GM18873 (cell line): ENCODE measurements around the gene MPC2.
"Not testable (repeated sequence)": the region's sequence is repeated elsewhere in the genome, so short reads cannot be mapped to it uniquely, and the experiment has no call there.

ENCODE experiments used
- ATAC-seq: cut with Tn5 transposase; IDR thresholded peaks from one replicate; pipeline ENCODE4 v1.9.1; 2021; ENCODE audit warnings: mild to moderate bottlenecking, moderate library complexity, moderate number of reproducible peaks; ENCODE audit not compliant: unreplicated experiment, low FRiP score

The MPC2 gene

DNA sequence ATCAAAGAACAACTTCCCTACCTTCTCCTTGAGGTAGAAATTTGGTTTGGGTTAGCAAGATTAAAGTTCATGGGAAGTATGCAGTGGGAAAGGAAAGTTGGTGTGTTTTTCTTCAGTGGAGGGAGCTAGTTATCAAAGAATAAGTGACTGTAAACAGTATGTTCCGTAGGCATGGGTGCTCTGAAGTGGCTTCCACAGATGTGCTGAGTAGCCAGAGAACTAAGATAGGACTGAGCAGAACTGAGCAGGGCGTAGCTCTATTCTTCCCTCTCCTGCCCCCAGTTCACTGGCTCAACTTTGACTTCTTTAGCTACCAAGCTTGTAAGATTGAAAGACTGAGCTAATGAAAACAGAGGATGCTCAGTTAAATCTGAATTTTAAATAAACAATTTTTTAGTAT is 26.3 kb downstream of the MPC2 start:
- no peak for ATAC-seq

DNA sequence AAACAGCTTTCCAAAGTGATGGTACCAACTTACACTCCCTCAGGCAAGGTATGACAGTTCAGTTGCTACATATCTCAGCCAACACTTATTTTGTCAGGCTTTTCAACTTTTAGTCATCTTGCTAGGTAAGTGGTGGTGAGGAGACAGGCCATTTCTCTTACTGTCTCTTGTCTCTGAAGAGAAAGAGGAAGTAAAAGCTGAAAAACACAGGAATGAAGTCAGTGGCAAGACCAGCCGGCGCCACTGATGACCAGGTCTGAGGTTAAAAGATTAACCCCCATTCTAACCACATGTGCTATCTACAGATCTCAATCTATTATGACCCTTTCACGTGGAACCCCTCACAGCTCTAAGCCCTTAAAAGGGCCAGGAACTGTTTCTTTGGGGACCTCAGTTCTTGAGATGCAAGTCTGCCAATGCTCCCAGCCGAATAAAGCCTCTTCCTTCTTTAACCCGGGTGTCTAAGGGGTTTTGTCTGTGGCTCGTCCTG is 27.1 kb downstream of the MPC2 start:
- no peak for ATAC-seq

DNA sequence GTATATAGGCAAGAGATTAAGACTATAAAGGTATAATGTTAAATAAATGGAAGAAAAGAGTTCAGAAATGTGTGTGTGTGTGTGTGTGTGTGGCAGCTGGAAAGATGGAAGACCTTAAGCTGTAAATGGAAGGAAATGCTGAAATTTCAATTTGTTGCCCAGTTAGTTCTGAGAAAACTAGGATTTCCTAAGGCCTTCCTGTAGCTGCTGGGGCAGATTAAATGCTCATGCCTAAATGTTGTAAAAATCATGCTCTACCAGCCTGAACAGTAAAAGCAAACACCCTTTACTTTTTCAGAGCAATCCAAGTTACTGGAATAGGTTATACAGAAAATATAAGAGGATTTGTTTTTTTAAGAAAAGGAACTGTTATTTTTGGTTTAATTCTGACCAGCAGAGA is 31.2 kb downstream of the MPC2 start:
- ATAC-seq, result no peak

DNA sequence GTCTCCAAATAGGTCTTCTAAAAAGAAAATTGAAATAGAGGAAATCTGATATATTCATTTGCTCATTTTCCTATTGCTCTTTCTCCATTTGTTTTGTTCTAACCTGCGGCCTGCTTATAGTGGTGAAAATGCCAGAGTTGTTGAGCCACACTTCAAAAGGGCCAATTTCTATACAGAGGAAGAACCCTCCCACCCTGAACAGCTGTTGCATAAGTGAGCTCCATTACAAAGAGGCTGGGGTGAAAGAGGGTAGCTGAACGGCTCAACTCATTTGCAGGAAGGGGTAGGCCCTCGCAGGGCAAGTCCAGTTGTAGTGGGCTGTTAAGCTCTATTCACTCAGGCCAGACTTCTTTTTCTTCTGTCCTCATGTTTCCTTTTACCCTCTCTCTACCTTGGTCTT is 31.7 kb downstream of the MPC2 start:
- no peak for ATAC-seq

DNA sequence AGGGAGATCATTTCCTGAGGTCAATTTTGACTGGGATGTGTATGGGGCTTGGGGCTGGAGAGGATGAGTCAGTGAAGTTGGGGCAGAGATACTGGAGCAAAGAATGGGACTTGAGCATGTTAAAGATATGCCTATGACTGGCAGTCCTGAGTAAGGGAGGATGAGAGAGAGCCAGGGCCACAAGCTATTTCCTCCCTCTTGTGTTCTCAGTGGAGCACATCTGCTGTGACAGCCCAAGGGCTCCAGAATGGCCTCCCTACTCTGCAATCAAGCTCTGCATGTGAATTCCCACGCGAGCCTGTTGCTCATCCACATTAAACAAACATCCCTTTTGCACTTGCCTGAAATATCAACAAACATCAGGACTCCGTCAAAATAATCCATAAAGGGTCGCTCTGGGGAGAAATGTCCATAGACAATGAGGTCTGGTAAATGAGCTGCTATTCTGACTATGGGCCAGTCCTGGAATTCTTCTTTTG is 32.2 kb downstream of the MPC2 start:
- no peak for ATAC-seq

DNA sequence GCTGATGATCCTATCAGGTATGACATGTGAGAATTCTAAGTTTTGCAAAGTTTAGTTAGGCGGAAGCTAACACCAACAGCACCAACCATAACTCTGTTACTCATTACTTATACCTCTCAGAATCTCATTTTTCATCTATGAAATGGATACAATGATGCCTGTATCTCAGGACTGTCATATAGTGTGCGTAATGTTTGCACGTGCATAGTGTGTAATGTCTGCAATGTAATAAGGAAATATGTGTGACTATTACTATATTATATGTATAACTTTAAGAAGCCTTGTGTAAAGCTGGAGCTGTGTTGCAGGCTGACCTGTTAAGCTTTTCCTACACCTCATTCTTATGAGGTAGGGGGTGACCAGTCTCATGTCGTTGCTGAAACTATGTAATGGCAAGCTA is 36.0 kb downstream of the MPC2 start:
- ATAC-seq, result no peak

DNA sequence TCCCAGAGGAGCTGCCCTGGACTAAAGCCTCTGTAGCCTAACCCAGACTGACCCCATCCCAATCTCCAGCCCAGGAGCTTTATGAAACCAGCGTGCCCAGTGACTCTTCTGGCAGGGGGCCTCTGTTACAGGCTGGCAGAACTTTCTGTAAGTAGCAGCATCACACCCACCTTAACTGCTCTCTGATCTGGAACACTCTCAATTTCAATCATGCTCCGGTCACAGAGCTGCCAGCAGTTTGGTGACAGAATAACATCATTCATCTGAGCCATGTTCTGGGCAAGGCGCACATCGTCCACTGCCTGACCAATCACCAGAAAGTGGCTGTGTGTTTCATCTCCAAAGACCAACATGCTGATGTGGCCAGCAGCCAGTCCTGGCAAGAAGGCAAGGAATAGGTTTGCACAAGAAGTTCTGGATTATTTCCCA is 37.6 kb downstream of the MPC2 start:
- ATAC-seq, result peak; percentile 76

DNA sequence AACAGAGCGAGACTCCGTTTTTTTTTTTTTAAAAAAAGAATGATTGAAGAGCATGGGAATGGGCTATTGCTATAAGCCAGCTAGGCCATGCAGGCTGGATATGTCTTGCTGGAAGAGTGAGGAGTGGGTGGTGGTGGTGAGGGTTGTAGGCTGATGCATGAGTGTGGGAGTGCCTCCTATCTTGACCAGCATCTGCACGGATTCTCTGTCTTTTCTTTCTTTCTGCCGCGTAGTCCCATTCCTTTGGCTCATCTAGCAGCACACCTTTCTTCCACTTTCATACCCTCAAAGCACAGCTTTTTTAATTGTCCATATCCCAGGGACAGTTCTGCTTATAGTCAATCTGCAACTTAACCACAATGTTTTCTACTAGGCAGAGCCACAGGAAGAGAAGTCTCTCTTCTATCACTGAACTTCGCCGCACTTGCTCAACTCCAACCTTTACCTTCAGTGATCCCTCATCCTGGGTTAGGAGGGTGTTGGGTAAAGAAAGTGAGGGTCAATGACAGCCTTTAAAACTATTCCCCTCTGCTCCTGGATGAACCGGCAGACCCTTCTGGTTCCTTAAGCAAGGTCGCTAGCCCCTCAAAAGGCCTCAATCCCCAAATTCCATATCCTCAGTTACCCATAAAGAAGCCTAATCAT is 38.2 kb downstream of the MPC2 start:
- ATAC-seq, result no peak

DNA sequence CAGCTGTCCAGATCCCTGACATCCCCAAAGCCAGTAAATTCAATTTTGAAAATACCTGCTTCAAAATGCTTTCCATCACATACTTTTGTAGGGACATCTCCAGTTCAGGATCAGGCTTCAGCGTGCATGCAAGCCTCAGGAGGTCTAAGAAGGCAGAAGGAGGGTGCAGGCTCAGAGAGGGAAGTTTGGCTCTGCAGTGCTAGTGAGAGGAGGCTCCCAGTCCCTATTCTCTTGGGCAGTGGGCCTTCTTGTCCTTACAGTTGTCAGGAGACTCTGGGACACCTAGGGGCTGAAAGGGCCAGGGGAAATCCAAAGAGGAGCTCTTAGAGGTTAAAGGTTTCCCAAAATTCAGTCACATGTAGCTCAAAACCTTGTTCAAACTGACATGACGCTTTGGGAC is 43.1 kb downstream of the MPC2 start:
- ATAC-seq, result no peak

DNA sequence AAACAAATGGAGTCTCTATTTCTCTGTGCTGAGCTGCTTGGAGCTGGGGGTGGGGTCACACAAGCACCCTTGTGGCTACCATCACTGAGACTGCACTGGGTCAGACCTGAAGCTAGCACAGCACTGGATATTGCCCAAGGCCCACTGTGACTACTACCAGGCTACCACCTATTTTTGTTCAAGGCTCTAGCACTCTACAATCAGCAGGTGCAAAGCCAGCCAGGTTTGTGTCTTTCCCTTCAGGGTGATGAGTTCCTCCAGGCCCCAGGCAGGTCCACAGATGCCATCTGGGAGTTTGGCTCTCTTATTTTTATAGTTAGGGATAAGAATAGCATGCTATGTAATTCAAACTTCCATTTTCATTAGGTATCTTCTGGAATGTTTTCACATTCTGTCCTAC is 46.5 kb downstream of the MPC2 start:
- ATAC-seq, result no peak

DNA sequence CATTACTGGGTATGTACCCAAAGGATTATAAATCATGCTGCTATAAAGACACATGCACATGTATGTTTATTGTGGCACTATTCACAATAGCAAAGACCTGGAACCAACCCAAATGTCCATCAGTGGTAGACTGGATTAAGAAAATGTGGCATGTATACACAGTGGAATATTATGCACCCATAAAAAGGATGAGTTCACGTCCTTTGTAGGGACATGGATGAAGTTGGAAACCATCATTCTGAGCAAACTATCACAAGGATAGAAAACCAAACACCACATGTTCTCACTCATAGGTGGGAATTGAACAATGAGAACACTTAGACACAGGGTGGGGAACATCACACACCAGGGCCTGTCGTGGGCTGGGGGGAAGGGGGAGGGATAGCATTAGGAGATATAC is 49.7 kb downstream of the MPC2 start:
- ATAC-seq, result not testable (repeated sequence)

DNA sequence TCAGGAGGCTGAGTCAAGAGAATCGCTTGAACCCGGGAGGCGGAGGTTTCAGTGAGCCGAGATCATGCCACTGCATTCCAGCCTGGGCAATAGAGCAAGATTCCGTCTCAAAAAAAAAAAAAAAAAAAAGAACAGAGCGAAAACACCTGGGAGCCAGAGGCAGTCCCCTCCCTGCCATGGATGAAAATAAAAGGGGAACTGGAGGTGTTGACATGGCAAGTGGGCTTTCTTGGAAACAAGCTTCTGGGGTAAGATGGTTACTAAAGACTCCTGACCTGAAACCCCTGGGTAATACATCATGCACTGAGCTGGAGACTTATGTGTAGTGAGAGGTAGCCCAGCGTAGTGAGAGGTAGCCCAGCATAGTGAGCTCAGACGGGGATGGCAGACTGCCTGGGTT is 54.5 kb downstream of the MPC2 start:
- ATAC-seq, result no peak

DNA sequence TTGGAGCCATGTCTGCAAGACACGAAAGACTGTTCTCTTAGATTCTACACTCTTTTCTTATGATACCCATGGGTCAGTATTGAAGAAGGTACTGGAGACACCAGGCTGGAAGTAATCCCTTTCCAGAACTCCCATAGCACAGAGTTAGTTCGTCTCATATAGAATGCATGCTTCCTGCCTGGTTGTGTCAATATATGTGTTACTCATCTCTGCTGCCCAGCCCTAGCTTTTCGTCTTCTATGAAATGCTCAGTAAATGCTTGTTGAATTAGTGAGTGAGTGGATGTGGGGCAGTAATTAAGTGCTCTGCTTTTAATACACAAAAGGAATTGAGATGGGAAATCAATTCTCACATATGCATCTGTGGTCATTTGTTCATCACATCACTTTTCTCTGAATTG is 55.1 kb downstream of the MPC2 start:
- no peak for ATAC-seq

DNA sequence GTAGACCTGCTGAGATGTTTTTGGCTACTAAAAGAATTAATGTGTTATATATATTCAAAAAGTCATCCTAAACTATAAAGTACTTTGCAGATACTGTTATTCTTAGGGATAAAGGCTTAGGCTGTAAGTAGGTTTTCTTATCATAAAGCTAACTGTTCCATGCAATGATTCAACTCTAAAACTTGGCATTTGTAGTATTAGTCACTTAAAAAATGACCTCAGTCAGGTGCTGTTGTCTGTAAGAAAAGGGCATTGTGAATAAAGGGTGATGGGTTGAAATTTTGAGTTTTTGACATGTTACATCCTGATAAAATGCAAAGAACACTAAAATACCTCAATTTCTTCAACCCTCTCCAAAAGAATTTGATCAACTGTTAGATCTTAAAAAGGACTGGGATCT is 55.8 kb downstream of the MPC2 start:
- ATAC-seq, result no peak

DNA sequence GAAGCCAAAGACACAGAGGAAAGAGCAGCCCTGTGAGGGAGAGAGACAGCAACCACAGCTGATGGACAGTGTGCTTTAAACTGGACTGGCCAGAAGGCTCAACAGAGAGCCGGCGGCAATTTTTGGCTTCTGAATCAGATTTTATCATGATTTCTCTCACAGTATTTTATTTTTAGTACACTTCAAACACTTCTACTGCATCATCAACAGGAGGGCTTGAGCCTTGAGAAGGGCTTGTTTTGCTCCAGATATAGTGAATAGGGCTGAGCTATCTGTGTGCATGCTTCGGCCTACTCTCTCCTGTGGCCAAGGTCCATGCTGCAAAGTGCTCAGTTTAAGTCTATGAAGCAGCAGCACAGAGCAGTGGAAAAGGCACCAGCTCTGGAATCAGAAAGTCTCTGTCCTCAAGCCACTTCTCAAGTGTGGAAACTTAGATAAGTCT is 56.3 kb downstream of the MPC2 start:
- ATAC-seq, result no peak

DNA sequence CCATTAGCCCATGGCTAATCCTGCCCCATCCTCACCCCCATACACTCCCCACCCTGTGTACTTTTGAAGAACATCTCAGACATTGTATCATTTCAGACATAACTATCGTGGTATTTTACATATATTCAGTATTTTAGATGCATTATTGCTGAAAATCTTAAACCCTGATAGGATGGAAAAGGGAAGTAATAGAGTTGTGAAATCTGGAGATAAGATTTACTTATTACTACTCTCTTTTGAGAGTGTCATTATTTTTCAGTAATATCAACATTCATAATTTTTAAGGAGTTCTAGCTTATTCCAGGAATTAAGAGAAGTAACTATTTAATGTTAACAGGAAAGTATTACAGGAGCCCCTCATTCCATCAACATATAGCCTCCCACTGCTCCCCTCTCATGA is 57.4 kb downstream of the MPC2 start:
- ATAC-seq, result no peak

DNA sequence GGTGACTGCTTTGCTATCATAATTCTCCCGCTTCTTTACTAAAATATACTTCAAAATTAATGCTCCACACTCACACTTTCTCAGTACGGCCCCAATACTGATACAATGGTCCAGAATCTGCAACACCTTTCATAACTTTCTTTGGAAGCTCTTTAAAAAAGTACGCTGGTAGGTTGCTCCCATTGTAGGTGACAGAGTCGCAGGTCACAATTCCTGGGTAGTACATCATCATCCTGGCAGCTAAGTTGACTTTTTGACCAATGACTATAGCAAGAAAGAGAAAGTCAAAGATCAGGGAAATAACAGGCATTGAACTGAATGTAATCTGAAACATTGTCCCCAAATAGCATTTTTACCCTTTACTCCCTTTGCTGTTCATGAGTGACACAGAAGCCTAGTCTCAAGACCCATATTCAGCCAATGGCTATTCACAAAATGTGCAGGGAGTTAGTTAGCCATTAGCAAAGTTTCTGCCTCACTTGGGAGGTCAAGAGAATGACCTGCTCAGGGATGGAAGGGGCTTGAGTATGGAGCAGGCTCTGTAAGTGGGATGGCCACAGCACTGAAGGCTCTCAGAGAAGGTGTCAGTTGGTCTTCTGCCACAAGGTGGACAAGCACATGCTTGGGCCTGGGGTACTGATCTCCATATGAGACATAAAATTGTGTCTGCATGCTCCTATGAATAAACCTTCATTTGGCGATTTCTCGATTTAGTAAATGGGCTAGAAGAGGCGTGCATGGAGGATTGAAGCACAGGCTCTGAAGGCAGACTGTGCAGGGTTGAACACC is 58.3 kb downstream of the MPC2 start:
- no peak for ATAC-seq

DNA sequence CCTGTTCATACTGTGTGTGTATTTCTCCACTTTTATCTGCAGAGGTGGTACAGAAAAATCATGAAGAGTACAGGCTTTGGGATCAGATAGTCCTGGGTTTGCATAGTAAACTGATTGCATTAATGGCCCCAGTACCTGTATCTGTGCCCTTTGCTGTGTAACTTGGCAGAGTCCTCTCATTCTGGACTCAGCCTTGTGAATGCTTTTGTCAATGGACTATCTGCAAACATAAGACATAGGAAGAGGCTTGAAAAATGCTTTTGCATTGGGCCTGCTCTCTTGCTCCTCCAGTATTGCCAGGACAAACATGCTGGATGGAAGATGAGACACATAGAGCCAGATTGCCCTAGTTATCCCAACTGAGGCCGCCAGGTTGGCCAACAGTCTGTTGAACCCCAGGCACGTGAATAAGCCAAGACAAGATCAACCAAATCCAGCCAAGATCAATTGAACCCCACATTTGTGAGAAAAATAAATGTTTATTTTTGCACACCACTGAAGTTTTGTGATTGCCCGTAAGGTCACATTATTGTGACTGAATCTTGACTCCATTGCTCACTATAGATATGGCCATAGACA is 60.2 kb downstream of the MPC2 start:
- ATAC-seq, result no peak

DNA sequence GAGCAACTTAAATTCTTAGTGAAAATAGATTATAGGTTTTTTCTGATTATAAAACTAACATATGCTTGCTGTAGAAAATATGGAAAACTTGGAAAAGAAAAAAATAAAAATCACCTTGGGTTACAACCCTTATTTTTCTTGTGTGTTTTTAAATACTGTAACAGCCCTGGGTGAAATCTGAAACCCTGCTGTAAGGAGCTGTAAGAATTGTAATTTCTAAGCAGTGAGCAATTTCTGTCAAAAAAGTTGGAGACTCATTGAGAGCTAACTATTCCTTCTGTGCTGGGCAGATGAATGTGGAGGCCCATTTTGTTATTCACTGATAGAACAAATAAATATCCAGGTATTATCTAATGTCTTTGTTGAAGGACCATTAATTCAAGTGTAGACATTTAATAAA is 65.5 kb downstream of the MPC2 start:
- ATAC-seq, result no peak

DNA sequence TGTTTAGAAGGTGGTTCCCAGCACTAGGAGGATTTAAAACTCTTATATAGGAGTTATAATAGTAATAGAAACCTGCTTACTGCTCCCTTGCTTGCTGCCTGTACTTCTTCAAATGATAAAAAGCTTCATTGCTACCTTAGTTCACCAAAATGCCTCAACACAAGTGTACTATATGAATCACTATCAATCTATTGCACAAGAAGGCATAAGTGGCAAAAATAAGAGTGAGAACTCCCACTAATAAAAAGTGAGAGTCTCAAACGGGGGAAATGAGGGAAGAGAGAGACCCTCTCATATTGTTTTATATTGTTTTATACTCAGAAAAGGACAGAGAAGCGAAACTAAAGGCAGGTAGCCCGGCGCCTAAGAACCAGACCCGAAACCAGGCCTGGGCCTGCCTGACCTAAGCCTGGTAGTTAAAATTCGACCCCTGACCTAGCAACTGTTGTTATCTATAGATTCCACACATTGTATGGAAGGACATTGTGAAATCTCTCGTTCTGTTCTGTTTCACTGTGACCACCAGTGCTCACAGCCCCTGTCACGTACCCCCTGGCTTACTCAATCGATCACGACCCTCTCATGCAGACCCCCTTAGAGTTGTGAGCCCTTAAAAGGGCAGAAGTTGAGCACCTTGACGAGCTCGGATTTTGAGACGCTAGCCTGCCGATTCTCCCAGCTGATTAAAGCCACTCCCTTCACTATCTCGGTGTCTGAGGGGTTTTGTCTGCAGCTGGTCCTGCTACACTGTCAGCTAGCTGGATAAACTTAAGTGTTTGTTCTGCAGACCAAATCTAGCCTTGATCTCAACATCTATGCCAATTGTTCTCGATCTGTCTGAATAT is 67.5 kb downstream of the MPC2 start:
- not testable (repeated sequence) for ATAC-seq
